ENCODE measurements around the gene FANCB.

The FANCB gene

GRCh38 chrX:14832586-14832985, 40.3 kb downstream of the FANCB start:
- DNase-seq = no peak

DNA sequence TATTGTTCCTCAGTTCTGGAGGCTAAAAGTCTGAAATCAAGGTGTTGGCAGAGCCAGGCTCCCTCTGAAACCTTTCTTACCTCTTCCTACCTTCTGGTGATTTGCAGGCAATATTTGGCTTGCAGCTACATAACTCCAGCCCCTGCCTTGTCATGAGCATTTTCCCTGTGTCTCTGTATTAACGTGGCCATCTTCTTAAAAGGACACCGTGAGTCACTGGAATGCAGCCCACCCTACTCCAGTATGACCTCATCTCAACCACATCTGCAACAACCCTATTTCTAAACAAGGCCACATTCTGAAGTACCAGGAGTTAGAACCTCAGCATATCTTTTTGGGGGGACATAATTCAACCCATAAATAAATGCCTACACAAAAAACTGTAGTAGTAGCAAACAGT, 40.7 kb downstream of the FANCB start:
- no peak for DNase-seq

- DNase-seq = no peak
Observed at GRCh38 chrX:14829643-14830042, 43.2 kb downstream of the FANCB start.

DNA sequence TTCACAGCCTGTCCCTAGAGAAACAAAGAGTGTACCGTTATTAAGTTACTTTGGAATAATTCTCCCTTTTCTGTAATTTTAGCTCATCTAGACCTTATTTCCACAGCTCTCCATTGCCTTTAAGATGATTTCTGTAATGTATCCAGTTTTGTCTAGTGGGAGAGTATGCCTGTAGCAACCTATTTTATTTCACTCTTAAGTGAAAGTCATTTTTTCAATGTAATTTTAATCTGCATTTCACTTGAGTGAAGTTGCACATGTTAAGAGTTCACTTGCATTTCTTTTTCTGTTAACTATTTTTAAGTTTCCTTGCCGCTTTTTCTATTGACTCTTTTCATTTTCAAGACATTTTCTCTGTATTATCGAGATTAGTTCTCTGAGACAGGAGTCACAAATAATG, 46.5 kb downstream of the FANCB start:
- DNase-seq = no peak

DNA sequence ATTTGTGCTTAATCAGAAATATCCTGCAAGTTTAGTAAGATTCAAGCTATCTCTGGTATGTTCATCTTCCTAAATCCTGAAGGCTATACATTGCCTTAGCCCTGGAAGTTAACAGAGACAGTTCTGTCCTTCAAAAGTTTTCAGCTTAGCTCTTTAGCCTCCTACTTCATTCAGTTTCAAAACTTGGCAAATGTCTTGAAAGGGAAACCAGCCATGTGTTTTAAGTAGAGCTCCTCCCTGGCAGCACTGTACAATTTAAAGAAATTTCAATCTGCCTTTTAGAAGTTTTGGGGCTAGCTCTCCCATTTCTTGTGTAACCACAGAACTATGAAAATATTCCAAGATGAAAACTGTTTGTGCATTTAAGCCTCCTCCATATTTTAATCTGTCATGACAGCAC, 47.0 kb downstream of the FANCB start:
- DNase-seq = no peak

GRCh38 chrX:14819769-14820168, 53.1 kb downstream of the FANCB start:
- DNase-seq = no peak

GRCh38 chrX:14817571-14817970, 55.3 kb downstream of the FANCB start:
- no peak for DNase-seq

GRCh38 chrX:14802943-14803710, 69.7 kb downstream of the FANCB start:
- DNase-seq = no peak

DNA sequence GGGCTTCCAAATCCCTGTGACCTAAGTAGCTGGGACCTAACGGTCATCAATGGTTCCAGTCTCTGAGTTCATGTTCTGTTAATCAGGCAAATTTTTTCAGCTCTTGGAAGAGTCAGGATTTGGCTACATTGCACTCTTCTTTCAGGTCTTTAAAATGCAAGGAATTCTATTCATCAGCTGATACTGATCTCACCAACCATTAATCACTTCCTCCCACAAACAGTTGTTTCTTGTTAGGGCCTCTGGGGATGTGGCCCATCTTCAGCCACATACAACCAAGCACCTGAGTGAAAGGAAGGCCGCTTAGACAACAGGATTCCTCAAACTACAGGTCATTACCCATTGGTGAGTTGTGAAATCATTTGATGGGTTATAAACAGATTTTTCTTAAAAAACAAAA, 71.7 kb downstream of the FANCB start:
- DNase-seq = no peak

DNA sequence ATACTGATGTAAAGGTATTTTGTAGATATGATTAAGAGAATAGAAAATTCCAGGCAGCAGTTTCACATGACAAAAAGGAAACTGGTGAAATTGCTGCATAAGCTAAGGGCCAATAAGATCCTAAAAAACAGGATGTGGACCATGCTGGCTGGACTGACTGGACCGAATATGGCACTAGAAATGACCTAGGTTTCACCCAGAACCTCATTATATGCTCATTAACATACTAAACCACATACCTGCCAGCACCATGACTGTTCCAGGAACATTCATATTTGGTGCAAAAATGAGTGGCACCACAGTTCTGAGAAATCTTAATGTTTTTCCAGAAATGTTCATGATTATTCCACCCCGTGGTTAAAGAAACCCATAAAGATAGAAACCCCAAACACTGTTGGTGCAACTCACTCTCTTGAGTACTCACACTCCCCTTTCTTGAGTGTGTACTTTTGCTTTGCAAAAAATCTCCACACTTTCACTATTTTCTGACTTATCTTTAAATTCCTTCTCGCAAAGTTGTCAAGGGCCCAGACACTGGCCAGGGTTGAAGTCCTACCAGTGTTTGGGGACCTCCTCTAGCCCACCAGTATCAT, 74.0 kb downstream of the FANCB start:
- DNase-seq = no peak

Data from NCI-H82 (cell line).